ENCODE results near the gene ENPP1.

Gene ENPP1

GRCh38 chr6:131931063-131931750 lies 123.4 kb downstream of the ENPP1 start:
- H3K36me3 ChIP-seq = no peaks in the 10 kb centered on the region

GRCh38 chr6:131936156-131936555 lies 128.3 kb downstream of the ENPP1 start:
- no peak overlapping the region for H3K4me2 ChIP-seq
- H3K27ac ChIP-seq = no peak overlapping the region
- H3K27me3 ChIP-seq = no peaks in the 10 kb centered on the region
- H3K4me3 ChIP-seq = no peak overlapping the region
- H4K20me1 ChIP-seq = no peaks in the 10 kb centered on the region
- TF ChIP-seq Cebpa-rat (IDR thresholded peaks at IDR 0.05) = no peak
- H3K4me1 ChIP-seq = no peaks in the 10 kb centered on the region
- no peak overlapping the region for H3K9ac ChIP-seq
- H3K36me3 ChIP-seq = no peaks in the 10 kb centered on the region
- H3K9me3 ChIP-seq (replicated peaks in 1 of 11) = no peaks in the 10 kb centered on the region

More at GRCh38 chr6:131931063-131931750, 123.4 kb downstream of the ENPP1 start:
- Histone ChIP-seq H3K4me2 (no peak overlapping the region), H3K4me3 (no peak overlapping the region), H3K9ac (no peak overlapping the region), H3K4me1 (no peaks in the 10 kb centered on the region), H3K27ac (no peak overlapping the region), H3K9me3 (replicated peaks in 1 of 11) (no peaks in the 10 kb centered on the region), H4K20me1 (no peaks in the 10 kb centered on the region), H3K27me3 (no peaks in the 10 kb centered on the region)
- TF ChIP-seq Cebpa-rat (IDR thresholded peaks at IDR 0.05) = no peak

GRCh38 chr6:131937226-131937625 lies 129.4 kb downstream of the ENPP1 start:
- Histone ChIP-seq H3K9ac (no peak overlapping the region), H3K4me3 (no peak overlapping the region), H3K27me3 (no peaks in the 10 kb centered on the region), H3K9me3 (replicated peaks in 1 of 11) (no peaks in the 10 kb centered on the region), H3K36me3 (no peaks in the 10 kb centered on the region), H3K27ac (no peak overlapping the region), H4K20me1 (no peaks in the 10 kb centered on the region), H3K4me2 (no peak overlapping the region), H3K4me1 (no peaks in the 10 kb centered on the region)
- TF ChIP-seq Cebpa-rat (IDR thresholded peaks at IDR 0.05) = no peak

- no peak overlapping the region for H3K27ac ChIP-seq
- no peak overlapping the region for H3K9ac ChIP-seq
- H4K20me1 ChIP-seq = no peaks in the 10 kb centered on the region
- TF ChIP-seq Cebpa-rat (IDR thresholded peaks at IDR 0.05) = no peak
- H3K4me2 ChIP-seq = no peak overlapping the region
- no peaks in the 10 kb centered on the region for H3K27me3 ChIP-seq
- H3K4me1 ChIP-seq = no peaks in the 10 kb centered on the region
- no peaks in the 10 kb centered on the region for H3K36me3 ChIP-seq
- no peaks in the 10 kb centered on the region for H3K9me3 ChIP-seq (replicated peaks in 1 of 11)
- no peak overlapping the region for H3K4me3 ChIP-seq
Observed at GRCh38 chr6:131937703-131938631, 130.1 kb downstream of the ENPP1 start.

All from BLaER1 treated with 17β-estradiol and CSF1 and Interleukin-3, amounts not matched to agents 10 nM and 100 nM (cell line).